CD4-positive, alpha-beta T cell treated with Interleukin-21 for 1 hour (primary cell): Measurements from ENCODE around the gene EYS.
"Not testable (repeated sequence)": the region's sequence is repeated elsewhere in the genome, so short reads cannot be mapped to it uniquely, and the experiment has no call there.

Experiments used
- DNase-seq: peaks from one replicate; pipeline ENCODE4 v3.0.0-alpha.2; 2020

The EYS gene

GRCh38 chr6:65631711-65632110, 75.3 kb downstream of the EYS start:
- DNase-seq = no peak

DNA sequence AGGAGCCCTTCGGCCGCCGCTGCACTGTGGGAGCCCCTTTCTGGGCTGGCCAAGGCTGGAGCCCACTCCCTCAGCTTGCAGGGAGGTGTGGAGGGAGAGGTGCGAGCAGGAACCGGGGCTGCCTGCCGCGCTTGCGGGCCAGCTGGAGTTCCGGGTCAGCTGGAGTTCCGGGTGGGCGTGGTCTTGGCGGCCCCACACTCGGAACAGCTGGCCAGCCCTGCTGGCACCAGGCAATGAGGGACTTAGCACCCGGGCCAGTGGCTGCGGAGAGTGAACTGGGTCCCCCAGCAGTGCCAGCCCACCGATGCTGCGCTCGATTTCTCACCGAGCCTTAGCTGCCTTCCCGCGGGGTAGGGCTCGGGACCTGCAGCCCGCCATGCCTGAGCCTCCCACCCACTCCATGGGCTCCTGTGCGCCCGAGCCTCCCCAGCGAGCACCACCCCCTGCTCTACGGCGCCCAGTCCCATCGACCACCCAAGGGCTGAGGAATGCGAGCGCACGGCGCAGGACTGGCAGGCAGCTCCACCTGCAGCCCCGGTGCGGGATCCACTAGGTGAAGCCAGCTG, 79.5 kb downstream of the EYS start:
- DNase-seq = not testable (repeated sequence)

GRCh38 chr6:65627015-65627414, 80.0 kb downstream of the EYS start:
- no peak for DNase-seq

DNA sequence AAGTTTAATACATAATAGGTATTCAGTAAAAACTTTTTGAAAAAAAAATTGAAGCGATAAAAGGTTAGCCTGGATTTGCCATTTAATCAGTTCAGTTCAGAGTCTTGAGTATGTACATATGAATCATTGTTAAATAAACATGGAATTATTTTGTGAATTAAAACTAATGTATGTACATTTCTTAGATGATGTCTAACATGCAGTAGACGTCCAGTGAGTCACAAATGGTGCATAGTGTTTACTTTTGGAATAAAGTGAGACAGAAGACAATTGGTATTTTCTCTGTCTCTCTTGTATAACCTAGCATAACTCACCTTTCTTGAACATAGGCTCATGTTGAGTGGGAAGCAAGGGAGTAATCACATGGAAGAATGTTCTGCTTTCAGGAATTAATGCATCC, 83.5 kb downstream of the EYS start:
- no peak for DNase-seq

DNA sequence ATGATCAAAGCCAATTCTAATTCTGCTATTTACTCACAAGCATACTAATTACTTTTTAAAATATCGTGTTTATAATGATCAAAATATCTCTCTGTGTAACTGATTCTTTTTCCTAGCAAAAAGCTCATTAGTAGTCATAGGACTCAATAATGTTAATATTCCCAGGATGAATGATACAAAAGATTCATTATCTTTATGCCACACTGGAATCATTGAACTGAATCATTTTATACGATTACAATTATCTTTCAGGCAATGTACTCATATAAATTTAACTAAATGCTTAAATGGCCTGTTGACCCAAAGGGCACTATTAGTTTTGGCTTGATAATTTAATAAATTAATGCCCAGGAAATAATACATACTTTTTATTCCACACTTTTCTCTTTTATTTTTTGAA, 96.3 kb downstream of the EYS start:
- no peak for DNase-seq

DNA sequence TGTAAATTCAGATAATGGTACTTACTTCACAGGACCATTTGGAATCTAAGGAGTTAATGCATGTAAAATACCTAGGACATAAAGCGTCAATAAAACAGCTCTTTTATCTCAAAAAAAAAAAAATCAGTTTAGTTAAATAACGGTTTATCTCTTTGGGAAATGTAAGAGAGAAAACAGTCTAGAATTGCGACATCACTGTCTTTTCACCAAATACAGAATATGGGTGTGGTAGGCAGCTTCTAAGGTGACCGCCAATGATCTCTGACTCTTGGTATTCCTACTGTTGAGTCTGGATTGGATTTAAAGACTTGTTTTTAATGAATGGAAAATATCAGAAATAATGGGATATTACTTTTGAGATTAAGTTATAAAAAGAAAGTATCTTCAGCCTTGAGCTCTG, 111.5 kb downstream of the EYS start:
- DNase-seq = no peak

- no peak for DNase-seq
Observed at GRCh38 chr6:65570340-65570739, 136.7 kb downstream of the EYS start.

GRCh38 chr6:65569505-65569904, 137.5 kb downstream of the EYS start:
- no peak for DNase-seq

GRCh38 chr6:65569056-65569455, 138.0 kb downstream of the EYS start:
- DNase-seq = not testable (repeated sequence)

GRCh38 chr6:65566117-65566516, 140.9 kb downstream of the EYS start:
- DNase-seq = no peak

GRCh38 chr6:65558071-65558470, 149.0 kb downstream of the EYS start:
- DNase-seq = no peak

GRCh38 chr6:65557224-65557623, 149.8 kb downstream of the EYS start:
- no peak for DNase-seq

- DNase-seq = no peak
Observed at GRCh38 chr6:65546894-65547293, 160.1 kb downstream of the EYS start.

DNA sequence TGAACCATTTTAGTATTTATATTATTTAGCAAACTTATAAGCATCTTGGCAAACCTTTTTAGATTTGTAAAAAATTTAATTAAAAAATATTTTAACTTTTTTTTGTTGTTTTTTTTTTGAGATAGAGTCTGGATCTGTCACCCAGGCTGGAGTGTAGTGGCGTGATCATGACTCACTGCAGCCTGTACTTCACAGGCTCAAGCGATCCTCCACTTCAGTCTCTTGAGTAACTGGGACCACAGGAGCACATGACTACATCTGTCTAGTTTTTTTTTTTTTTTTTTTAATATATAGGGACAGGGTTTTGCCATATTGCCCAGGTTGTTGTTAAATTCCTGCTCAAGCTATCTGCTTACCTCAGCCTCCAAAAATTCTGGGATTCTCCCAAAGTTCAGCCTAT, 161.1 kb downstream of the EYS start:
- DNase-seq = no peak

- DNase-seq = no peak
Observed at GRCh38 chr6:65538644-65539043, 168.4 kb downstream of the EYS start.

DNA sequence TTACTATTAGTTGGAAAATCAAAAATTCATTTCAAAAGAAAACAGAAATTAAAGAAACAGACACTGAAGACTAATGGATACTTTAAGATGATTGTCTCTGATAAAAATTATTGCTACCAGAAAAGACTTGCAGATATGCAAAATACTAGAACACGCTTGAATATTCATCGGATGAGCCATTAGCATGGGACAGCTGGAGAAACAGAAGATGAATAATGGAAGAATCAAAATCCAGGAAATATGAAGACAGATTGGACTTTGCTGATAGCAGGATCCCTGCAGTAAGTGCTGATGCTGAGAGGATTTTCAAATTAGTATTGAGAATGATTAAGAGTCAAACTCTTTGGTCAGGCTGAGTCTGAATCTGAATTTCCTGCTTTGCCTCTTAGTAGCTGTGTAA, 169.4 kb downstream of the EYS start:
- no peak for DNase-seq

DNA sequence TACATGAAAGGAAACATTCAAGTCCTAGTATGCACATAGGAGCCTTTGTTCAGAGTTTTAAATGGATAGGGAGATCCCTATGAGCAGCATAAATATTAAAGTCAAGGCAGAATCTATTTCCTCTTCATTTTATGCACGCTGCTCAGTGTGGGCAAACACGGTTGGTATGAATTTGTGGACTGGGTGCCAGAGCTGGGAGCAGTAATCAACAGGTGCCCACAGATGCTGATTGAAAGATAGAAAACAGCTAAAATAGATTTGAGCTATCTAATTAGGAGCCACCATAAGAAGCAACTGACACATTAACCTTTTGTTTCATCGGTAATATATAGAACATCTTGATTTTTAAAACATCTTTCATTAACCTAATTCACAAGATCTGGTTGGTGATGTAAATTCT, 175.5 kb downstream of the EYS start:
- no peak for DNase-seq

DNA sequence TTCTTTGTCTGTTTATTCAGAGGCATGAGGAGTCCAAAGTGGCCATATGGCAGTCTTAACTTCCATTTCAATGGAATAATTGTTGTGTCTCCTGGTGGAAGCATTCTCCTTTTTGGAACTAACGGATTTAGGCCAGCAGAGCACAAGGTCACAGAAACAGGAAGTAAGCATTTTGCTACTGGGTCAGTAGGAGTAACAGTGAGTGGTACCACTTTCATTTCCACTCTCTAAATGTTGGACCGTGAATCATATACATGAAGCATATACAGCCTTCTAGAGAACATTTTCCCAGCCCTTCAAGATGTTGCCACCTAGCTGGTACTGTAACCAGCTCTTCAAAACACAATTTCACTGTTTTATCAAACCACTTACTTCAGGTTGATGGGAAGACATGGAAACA, 182.8 kb downstream of the EYS start:
- DNase-seq = no peak

DNA sequence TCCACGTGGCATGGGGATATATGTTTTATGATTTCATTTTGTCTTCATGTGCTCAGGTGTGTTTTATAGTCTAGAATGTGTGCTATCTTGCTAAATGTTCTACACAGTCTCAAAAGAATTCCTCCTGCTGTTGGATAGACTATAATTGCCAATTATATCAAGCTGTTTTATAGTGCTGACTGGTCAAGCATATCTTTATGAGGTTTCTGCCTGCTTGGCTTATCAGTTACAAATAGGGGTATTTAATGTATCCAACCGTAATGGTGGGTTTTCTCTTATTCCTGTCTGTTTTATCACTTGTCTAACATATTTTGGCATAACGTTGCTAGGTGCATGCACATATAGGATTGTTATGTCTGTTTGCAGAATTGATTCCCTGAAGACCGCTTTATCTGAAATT, 201.3 kb downstream of the EYS start:
- no peak for DNase-seq

DNA sequence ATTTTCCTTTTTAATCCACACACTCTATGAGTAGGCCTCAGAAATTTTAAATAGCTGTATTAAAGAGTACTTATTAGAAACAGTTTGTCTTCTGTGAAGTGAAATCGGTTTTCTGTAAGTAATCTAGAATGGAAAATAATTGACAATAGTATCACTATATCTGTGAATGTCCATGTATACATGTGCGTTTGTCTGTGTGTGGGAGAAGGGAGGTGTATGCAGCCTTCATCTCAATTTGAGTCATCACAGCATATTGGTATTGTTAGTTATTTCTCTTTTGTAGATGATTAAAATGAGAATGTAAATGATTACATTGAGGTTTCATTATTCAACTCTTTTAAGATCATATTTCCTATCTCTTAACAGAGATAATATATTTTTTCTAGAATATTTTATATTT, 206.0 kb downstream of the EYS start:
- no peak for DNase-seq

DNA sequence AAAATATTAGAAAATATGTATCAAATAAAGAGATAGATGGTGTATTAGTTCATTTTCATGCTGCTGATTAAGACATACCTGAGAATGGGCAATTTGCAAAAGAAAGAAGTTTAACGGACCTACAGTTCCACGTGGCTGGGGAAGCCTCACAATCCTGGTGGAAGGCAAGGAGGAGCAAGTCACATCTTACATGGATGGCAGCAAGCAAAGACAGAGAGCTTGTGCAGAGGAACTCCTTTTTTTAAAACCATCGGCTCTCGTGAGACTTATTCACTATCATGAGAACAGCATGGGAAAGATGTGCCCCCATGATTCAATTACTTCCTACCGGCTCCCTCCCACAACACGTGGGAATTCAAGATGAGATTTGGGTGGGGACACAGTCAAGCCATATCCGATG, 223.4 kb downstream of the EYS start:
- DNase-seq = not testable (repeated sequence)

DNA sequence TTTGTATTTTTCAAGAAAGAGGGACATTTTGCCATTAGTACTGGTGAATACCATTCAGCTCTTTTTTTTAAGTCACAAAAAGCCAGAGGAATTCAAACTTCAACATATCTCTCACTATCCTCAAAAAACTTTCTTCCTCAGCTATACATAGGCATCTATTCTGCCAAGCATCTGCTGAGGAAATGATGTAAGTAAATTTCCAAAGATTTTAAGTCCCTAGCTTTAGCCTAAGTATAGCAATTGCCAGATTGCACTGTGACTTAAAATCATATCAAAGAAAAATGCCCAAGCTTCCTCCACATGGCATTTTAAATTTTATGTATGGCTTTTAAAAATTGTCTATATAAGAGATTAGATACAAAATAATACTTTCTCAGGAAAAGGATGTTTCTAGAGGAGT, 237.4 kb downstream of the EYS start:
- no peak for DNase-seq

- no peak for DNase-seq
Observed at GRCh38 chr6:65468307-65468706, 238.7 kb downstream of the EYS start.

DNA sequence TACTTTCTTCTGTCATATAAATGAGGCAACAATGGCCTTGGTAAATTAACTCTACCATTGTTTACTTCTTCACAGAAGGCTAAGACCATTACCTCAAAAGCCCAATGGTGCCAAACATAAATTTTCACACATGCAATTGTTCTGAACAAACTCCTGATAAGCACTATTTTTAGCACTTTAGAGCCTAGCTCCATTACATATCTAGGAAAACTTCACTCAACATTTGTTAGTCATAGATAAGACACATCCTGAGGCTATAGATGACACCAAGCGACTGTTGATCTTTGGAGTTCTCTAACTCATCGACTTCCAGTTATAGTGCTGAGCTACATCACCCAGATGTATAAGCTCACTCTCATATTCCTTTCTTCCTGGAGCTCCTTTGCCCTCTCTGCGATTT, 245.9 kb downstream of the EYS start:
- DNase-seq = no peak

GRCh38 chr6:65452333-65452732, 254.7 kb downstream of the EYS start:
- no peak for DNase-seq

DNA sequence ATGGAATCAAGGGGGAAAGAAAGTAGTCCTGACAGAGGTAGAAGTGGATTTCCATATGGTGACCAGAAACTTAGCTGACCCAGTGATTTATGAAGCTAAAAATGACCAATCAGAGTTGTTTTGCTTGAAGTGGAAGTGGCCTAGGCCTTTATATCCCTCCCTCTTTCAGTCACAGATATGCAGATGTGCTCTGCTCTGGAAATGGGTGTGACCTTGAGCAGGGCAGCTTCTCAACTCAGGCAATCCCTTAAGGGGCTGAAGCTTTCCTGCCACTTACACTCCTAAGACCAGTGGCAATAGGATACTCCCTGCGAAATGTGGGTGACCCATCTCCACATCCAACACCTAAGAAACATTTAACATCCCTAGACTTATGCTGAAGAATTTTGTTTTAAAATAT, 256.6 kb downstream of the EYS start:
- no peak for DNase-seq
